HTR-8/SVneo (cell line): Measurements from ENCODE around the gene CCN2.

Experiments
- DNase-seq: peaks from one replicate; pipeline ENCODE4 v3.0.0; 2011; ENCODE audit warnings: low spot score, mixed read lengths; ENCODE audit not compliant: insufficient read length
- FAIRE-seq: peaks from 2 replicates; lab custom pipeline; 2011; peaks lifted over from hg19 to GRCh38; lab: Jason Lieb, UNC

CCN2 gene

DNA sequence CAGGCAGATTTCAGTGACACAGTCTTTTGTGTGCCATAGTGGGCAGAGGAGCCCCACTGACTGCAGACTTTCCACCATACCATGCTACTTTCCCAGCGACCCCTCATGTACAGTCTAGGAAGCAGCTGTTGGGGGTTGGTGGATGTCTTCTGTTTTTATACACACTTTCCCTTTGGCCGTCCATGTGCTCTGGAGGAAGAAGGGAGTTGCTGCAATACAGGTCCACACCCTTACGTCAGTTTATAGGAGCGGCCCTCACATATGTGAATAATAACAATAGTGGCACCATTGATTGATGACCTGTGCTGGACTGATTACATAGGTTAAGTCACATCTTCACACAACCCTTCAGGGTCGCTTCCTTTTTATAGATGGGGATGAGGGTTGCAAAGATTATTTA lies 17.5 kb upstream of the CCN2 start:
- no peak for FAIRE-seq
- no peak for DNase-seq

DNA sequence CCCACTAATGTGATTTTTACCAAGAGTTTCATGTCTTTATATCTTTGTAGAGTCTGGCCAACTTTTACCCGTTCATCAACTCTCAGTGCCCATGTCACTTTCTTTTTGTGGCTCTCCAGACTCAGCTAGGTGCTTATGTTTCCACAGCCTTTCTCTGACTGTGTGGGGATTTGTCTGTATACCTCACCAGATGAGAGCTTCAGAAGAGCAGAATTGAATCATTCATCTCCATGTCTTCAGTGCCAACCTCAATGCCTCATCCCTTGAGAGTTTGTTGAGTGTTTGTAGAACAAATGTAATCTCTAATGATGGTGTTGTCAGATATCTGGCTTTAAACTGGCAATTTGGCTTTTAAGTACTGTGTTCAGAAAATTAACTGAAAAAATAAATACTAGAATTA lies 16.8 kb upstream of the CCN2 start:
- no peak for DNase-seq
- no peak for FAIRE-seq

DNA sequence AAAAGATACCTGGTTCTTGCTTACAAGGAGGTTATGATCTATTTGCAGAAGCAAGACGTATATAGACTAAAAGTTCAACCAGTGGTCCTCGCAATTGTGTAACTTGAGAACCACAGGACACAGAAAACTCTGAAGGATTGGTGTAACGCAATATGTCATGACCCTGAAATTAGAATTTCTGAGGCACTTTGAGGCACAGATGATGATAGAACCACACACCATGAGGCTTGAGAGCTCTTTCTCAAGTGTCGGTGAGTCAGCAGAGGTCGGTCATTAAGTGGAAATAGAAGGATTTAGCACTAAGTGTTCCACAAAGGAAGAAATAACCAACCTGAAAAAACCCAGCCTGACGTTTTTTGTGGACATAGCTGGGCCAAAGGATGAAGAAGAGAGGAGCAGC lies 15.3 kb upstream of the CCN2 start:
- DNase-seq (no peak), FAIRE-seq (no peak)

DNA sequence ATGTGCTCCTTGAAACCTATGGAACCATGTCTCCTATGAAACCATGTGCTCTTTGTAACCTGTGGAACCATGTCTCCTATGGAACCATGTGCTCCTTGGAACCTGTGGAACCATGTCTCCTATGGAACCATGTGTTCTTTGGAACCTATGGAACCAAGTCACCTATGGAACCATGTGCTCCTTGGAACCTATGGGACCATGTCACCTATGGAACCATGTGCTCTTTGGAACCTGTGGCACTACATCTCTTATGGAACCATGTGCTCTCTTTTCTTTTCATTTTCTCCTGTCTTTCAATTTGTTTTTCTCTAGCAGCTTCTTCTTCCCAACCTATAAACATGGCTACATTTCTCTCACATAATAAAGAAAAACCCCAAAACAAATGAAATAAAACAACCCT lies 11.9 kb upstream of the CCN2 start:
- no peak for FAIRE-seq

DNA sequence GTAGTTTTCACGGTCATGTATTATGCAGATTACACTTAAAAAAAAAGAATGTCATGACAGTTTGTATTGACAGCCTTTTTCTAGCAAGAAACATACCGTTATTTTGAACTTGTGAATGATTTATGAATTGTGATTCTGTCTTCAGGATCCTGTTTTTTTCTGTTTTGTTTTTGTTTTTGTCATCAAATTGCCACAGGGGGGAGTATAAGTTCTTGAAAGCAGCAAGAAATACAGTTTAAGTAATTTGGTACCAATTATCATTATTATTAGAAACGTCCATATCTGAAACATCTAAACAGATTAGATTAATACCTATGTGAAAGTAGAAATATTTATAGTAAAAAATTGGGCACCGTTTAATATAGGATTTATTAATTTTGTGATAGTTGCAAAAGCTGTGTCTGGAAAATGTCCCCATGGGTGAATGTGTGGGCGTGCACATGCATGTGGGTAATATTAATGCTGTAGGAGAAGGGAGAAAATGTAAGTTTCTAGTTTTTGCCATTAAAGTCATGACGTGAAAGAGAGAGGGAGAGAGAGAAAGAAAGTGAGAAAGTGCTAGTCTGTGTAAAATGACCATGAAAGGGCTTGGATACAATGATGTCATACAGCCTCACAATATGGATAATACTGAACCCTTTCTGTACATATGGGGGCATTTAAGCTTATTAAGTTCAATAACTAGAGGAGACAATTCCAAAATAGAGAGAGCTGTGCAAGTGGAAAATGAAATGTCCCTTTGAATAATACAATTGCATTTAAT lies 9.4 kb upstream of the CCN2 start:
- FAIRE-seq = no peak
- DNase-seq = no peak

More for the DNA sequence above, 11.9 kb upstream of the CCN2 start:
- no peak for DNase-seq

DNA sequence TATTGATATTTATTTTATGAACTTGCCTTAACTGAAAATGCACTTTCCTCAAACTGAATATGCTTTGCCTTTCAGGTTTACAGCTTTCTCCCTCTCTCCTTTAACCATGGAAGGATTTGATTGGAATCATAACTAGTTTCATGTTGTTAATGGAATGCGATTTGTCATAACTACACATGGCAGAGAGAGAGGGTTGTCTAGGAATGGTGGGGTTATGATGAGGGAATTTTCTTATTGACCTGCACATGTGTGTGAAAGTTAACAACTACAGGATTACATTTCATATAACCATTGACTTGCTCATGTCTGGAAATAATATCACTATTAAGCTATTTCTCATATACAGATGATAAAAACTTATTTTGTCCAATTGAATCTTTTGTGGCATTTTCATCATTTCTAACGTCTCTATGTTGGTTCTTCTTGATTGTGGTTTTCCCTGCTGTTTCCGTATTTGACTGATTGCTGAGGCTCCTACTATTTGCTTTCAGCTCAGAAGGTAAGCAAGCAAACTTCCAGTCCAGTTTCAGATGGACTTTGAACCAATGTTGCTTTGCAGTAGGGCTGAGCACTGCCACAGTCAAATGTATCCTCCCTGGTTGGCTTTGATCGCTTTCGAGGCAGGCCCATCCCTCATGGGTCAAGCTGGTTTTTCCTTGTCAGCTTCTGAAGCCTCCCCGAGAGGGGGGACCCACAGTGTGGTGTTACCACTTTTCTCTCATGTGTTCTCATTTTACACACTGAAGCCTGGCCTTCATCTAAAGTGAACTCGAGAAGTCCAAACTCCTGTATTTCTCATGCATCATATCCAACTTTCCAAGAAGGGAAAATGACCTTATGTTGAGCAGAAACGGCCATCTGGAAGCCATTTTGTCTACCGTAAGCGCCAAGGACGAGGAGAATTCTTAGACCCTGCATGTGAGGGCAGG lies 7.6 kb upstream of the CCN2 start:
- no peak for DNase-seq
- peak; percentile 13 for FAIRE-seq

DNA sequence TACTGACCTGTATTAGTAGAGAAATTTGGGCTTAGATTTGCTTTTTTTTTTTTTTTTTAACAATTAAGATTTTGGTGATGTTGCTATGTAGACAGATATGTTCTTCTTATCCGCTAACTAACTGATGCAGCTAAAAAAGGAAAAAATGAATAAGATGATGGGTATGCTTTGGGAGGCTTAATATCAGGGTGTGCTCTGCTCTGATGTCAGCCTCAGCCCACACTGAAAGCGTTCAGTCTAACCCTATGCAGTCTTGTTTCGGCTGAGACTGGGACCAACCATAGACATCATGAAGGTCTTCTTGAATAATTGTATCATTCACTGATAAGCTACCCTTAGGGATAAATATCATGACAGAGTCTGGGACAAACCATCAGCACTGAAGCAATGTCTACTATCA lies 6.9 kb upstream of the CCN2 start:
- FAIRE-seq = no peak

DNA sequence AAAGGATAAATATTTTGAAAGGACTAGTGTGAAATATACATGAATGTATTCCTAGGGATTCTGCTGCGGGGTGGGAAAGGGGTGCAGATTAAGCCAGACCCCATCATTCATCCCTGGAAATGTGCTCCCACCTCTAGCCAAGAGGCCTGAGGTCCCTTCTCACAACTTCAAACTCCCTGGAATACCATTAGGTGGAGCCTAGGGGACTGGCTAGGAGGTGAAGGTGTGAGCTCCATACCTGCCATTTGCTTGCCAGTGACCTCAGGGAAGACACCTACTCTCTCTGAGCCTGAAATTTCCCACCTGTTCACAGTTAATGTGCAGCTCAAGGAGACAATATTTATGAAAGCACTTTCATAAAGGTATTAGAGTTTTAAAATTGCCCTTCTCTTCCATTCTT lies 4.7 kb upstream of the CCN2 start:
- FAIRE-seq = no peak
- no peak for DNase-seq

More for the DNA sequence above, 6.9 kb upstream of the CCN2 start:
- no peak for DNase-seq

DNA sequence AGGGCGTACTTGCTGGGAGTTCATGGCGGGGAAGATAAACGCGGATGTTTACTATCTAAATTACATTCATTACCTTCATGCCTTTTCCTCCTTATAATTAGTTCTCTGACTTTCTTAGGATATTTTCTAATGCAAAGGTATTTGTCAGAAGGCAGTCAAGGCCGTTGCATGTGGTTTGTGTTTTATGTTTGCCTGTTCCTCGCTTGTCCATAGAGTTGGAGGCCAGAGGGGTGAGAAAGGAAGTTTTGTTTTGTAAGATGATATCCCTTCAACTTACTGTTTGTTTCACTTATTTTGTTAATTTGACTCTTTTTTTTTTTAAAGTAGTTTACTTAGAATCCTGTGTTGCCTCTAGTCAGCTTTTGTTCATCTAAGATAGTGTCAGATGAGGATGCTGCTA lies 4.0 kb upstream of the CCN2 start:
- DNase-seq = no peak
- FAIRE-seq = no peak

DNA sequence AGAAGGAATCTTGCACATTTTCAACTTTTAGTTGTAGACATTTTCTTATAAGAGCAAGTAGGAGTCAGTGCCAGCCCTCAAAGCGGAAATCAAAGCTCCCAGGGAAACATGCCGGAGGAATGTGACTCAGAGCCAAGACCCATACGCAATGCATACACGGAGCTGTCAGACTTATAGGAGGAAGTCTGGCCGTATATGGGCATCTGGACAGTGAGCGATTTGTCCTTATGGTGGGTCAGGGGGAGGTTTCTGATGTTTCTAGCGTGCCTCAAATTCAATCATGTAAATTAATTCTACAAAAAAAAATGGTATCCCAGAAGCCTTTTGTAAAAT lies 3.6 kb upstream of the CCN2 start:
- DNase-seq (peak; percentile 88), FAIRE-seq (peak; percentile 95)

DNA sequence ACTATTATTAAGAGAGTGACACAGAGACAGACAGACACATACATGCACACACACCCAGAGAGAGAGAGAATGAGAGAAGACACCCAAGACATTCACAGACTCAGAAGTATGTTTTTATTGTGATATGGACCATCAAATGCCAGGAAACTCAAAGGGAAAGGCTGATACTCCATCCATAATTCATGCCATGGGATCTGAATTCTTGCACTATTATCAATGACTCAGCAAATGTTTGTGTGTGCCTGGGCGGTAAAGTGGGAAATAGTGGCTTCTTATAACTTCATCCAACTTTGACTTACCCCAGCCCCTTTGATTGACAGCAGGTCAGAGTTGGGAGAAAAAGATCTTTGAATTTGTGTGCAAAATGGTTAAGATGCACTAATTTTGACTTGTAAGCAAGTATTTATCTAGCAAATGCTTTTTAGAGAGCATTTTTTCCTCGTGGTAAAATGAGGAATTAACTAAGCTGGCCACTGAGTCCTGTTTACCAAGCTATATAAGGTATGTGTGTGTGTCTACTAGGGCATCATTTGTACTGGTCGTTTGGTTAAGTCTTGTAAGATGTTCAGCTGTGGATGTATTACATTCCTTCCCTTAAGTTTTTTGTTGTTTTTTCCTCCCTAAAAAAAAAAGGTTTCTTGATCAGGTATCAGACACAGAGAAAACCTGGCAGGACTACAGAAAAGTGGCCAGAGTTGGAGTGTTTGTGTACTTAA lies 3.0 kb upstream of the CCN2 start:
- DNase-seq (no peak), FAIRE-seq (no peak)

DNA sequence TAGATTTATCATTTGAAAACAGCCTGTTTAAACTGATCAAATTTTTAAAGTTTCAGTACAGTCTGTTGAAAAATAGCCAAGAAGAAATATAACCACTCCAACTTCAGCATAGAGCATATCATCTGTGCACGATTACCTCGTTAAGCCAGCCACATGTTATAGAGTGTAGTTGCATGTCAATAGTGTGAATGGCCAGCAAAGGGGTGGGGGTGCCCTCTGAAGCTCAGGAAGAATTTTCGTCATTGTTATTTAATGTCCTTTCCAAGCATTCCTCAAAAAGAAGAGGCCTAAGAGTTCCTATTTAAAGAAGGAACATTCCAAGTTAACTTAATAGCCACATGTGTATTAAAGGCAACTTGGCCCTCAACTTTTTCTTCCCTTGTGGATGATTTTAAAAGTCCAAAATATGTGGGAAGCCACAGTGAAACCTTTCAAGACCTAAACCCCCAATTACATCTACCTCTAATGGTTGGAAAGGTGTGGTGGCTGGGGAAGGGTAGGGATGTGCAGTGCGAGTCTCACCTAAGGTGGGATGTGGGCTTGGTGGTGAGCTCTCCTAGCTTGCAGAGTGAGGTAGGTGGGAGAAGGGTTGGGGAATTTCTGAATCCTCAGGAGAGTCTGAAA lies 1.8 kb upstream of the CCN2 start:
- FAIRE-seq = peak; percentile 16
- DNase-seq = no peak

DNA sequence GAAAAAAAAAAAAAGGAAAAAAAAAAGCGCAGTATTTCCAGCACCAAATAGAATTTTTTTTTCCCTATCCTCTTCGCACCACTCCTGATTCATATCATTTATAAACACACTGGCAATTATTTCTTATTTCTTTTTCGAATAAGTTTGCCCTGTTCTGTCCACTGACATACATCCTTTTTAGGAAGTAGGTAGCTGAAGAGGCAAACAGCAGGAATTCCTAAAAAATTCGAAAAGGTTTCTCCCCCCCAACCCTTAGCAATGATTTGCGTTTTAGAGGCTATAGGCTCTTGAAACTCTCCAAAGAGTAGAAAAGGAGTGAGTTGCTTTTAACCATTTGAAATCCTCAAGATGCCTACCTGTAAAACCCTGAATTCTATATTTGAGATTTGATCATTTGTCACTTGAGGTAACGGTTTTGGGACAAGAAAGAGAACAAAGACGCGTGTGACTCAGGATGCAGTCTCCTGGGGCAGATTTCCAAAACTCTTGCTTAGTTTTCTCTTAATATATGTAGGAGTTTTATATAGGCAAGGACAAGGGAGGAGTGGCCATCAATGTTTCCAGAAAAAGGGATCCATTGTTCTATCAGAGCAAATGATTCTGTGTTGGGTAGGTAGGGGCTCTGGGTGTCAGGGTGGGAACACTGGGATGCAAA lies 531 bp upstream of the CCN2 start:
- FAIRE-seq = no peak
- no peak for DNase-seq

DNA sequence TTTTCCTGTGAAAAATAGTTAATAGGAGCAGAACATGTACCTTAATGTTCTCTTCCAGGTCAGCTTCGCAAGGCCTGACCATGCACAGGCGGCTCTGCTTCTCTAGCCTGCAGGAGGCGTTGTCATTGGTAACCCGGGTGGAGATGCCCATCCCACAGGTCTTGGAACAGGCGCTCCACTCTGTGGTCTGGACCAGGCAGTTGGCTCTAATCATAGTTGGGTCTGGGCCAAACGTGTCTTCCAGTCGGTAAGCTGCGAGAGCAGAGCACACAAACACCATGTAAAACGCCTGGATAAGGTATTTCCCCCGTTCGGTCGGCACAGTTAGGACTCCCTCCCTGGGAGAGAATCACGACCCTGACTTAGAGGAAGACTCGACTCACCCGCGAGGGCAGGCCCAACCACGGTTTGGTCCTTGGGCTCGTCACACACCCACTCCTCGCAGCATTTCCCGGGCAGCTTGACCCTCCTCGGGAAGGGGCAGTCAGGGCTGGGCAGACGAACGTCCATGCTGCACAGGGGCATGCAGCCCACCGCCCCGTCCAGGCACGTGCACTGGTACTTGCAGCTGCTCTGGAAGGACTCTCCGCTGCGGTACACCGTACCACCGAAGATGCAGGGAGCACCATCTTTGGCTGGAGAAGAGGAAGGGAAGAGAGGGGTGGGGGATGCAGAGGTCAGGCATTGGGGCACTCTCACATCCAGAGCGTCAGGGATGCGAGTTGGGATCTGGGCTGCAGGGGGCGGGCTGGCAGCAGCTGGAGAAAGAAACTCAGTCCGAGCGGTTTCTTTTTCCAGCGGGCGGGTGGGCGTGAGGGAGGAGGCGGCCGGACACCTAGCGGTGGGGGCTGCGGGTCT lies 1.0 kb downstream of the CCN2 start:
- FAIRE-seq (peak; percentile 70), DNase-seq (no peak)

DNA sequence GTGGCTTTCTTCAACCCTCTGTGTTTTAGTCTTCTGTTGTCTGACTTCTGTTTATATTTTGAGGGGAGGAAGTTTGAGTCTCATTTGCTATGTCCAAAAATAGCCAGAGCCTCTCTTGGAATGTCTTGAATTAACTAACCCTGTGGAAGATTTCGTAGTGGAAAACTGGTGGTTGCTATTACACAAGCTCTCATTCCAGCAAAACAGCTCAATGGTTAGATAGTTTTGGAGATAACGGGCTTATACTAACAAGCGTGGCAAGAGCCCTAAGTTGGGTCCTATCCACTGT lies 1.6 kb downstream of the CCN2 start:
- FAIRE-seq (no peak), DNase-seq (no peak)

DNA sequence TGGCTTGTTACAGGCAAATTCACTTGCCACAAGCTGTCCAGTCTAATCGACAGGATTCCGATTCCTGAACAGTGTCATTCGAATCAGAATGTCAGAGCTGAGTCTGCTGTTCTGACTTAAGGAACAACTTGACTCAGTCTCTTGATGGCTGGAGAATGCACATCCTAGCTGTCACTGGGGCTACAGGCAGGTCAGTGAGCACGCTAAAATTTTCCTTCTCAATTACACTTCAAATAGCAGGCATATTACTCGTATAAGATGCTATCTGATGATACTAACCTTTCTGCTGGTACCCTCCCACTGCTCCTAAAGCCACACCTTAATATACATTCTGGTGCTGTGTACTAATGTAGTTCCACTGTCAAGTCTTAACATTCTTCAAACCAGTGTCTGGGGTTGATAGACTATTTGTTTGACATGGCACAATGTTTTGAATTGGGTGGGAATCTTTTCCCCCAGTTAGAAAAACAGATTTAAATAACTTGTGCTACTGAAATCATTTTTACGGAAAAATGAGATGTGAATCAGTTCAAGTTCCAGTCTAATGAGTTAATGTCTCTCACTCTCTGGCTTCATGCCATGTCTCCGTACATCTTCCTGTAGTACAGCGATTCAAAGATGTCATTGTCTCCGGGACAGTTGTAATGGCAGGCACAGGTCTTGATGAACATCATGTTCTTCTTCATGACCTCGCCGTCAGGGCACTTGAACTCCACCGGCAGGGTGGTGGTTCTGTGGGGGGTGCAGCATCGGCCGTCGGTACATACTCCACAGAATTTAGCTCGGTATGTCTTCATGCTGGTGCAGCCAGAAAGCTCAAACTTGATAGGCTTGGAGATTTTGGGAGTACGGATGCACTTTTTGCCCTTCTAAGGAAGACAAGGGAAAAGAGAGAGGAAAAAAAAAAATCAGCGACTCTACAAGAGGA lies 2.2 kb downstream of the CCN2 start:
- peak; percentile 91 for FAIRE-seq
- DNase-seq = no peak

DNA sequence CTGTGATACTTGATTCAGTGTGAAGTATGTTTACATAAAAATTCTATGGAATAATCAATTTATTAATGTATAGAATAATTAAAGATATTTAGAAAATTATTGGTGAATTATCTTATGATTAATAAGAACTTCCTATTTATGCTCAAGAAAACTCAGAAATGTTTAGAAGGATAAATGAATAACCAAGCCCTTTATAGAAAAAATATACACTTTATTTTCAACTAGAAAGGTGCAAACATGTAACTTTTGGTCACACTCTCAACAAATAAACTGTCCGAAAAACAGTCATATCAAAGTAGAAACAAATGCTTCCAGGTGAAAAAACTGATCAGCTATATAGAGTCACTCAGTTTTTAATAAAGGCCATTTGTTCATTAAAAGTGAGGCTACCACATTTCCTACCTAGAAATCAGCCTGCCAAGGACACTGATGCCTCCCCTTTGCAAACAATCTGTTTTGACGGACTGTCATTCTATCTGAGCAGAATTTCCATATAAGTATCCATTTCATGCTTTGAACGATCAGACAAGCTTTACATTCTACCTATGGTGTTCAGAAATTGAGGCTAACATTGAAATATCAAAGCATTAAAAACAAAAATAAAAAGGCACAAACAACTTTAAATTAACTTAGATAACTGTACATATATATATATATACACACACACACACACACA lies 3.0 kb downstream of the CCN2 start:
- no peak for DNase-seq
- no peak for FAIRE-seq
